ENCODE results near the gene MARF1.

DNA sequence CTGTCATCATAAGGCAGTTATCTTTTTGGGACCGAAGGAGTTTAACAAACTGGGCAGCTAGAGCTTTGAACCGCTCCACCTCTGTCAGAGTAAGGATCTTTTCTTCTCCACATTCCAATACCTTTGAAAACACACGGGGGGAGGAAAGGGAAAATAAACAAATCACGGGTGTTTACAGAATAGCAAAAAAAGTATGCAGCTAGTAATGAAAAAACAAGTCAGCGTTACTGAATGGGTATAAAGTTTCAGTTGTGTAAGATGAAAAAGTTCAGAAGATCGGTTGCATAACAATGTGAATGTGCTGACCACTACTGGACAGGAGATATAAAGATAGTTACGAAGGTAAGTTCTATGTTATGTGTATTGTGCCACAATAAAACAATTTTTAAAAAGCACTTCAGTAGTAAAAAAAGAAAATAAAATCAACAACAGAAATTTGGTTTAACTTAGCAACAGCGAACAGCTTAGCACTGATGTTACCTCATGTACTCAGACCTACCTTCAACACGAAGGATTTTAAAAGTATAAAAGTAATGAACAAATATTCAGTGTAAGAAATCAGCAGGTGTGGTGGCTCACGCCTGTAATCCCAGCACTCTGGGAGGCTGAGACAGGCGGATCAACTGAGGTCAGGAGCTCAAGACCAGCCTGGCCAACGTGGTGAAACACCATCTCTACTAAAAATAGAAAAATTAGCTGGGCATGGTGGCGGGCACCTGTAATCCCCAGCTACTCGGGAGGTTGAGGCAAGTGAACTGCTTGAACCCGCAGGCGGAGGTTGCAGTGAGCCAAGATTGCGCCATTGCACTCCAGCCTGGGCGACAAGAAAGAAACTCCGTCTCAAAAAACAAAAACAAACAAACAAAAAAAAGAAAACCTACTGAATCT, 34.3 kb downstream of the MARF1 start:
- TF ChIP-seq CTCF (IDR thresholded peaks at IDR 0.05) (no peak), POLR2A (IDR thresholded peaks at IDR 0.05) (no peak), EP300 (IDR thresholded peaks at IDR 0.05) (no peak), POLR2AphosphoS5 (IDR thresholded peaks at IDR 0.05) (no peak)
